Measurements from ENCODE around the gene SIGLEC11.
"Not testable (repeated sequence)": the region's sequence is repeated elsewhere in the genome, so short reads cannot be mapped to it uniquely, and the experiment has no call there.

Gene SIGLEC11

DNA sequence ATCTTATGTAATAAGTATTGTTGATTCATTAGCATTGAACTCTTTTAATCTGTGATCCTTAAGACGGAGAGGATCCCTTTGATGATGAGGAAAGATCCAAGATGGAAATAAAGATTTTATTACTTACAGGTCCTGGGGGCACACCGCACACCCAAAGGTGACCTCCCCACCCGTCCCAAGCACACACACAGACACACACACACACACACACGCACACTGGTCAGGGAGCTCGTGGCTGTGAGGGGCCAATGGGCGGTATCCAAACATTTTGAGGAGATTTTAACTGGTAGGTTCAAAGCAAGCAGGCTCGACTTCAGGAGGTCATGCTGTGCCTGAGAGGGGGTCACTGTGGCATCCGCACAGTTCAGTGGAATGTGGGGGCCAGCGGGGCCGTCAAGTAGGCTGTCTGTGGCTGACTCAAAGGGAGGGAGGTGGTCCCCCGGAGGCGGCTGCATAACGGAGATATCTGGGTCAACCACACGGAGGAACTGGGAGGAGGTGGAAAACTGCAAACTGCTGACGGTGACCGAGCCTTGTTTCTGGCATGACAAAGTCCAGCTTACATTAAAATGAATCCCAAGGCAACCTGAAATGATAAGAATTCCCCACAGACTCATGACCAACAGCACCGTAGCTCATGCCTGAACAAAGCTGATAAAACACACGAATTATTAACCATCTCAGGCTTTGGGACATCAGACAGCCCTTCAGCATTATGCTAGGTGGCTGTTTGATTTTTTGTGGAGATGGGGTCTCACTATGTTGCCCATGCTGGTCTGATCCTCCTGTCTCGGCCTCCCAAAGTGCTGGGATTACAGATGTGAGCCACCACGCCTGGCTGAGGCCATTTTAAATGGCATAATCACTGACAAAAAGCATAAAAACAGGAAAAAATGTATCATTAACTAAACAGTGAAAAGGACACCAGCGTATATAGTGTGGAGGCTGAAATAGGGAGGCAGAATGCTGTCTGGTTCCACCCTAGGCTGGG is 20.9 kb upstream of the SIGLEC11 start:
- DNase-seq (ENCODE audit: low spot score), result no peak

- no peak for DNase-seq (ENCODE audit: low spot score)
Observed at GRCh38 chr19:49978324-49978723, 17.4 kb upstream of the SIGLEC11 start.

GRCh38 chr19:49977881-49978280 is 16.9 kb upstream of the SIGLEC11 start:
- DNase-seq (ENCODE audit: low spot score), result no peak

DNA sequence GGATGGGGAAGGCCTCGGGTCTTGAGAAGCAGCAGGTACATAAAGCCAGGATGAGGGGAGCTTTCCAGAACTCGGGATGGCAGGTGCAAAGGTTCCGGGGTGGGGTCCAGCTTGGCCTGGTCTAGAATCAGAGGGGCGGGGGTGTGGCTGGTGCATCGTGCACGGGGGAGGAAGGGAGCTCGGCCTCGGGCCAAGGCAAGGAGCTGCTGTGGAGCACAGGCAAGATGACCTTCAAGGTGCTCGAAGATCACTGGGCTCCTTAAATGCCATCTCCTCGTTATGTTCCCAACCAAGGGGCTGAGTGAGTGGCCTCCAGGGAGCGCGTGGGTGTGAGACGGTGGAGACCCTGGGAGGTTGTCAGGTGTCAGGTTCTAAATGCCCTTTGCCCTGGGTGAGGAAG is 16.1 kb upstream of the SIGLEC11 start:
- DNase-seq (ENCODE audit: low spot score), result no peak

GRCh38 chr19:49976496-49976895 is 15.5 kb upstream of the SIGLEC11 start:
- DNase-seq (ENCODE audit: low spot score), result no peak

- no peak for DNase-seq (ENCODE audit: low spot score)
Observed at GRCh38 chr19:49975051-49975450, 14.1 kb upstream of the SIGLEC11 start.

GRCh38 chr19:49973987-49974386 is 13.0 kb upstream of the SIGLEC11 start:
- no peak for DNase-seq (ENCODE audit: low spot score)

GRCh38 chr19:49972841-49973240 is 11.9 kb upstream of the SIGLEC11 start:
- no peak for DNase-seq (ENCODE audit: low spot score)

- no peak for DNase-seq (ENCODE audit: low spot score)
Observed at GRCh38 chr19:49971991-49972411, 11.0 kb upstream of the SIGLEC11 start.

- not testable (repeated sequence) for DNase-seq (ENCODE audit: low spot score)
Observed at GRCh38 chr19:49969355-49969754, 8.4 kb upstream of the SIGLEC11 start.

GRCh38 chr19:49968279-49968922 is 7.4 kb upstream of the SIGLEC11 start:
- DNase-seq (ENCODE audit: low spot score), result no peak

DNA sequence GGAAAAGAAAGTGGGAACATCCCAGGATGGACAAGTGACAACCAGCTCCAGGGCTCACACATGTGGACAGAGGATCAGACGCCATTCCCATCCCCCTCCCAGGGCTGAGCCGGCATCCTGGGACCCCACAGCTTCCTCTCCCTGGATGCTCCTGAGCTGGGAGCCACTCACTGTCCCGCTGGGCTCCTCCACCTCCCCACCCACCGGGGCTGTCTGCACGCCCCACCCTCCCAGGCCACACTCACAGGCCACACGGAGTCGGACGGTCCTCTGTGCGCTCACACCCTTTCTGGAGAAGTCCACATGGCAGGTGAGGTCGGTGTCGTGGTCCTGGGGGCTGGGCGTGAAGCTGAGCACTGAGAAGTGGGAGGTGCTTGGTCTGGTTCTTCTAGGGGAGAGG is 1.1 kb downstream of the SIGLEC11 start:
- DNase-seq (ENCODE audit: low spot score), result not testable (repeated sequence)

- not testable (repeated sequence) for DNase-seq (ENCODE audit: low spot score)
Observed at GRCh38 chr19:49958596-49958995, 2.4 kb downstream of the SIGLEC11 start.

DNA sequence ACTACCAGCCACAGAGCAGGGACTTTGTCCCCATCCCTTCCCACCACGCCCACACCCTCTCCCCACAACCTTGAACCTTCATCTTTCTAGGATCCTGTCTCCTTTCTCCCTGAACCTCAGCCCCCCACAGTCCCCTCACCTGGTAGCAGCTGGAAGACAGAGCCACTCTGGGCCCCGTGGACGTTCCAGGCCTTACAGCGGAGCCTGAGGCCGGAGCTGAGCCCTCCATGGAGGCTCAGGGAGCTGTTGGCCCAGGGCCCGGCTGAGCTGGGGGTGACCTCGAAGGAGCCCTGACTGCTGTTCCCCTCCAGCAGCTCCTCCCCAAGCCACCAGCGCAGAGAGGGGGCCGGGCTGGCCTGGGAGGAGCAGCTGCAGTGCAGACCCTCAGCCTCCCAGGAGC is 2.8 kb downstream of the SIGLEC11 start:
- not testable (repeated sequence) for DNase-seq (ENCODE audit: low spot score)

DNA sequence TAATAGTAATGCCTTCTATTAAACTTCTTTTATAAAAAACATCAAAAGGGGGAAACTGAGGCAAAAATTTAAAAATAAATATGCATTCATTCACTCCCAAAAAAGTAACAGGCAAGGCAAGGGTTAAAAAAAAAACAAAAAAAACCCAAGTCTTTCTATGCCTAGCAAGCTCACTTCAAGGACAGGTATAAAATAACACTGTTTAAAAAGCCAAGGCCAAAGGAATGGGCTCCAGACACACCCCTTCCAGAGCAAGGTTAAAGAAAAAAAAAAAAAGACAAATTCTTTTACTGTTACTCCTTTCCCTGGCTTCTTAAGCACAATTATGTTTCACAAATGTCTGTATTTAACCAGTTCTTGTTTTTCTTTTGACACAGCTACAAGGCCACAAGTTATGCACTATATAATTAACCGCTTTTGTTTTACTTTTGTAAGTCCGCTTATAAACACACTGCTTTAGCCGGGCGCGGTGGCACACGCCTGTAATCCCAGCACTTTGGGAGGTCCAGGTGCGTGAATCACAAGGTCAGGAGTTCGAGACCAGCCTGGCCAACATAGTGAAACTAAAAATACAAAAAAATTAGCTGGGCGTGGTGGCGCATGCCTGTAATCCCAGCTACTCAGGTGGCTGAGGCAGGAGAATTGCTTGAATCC is 3.6 kb downstream of the SIGLEC11 start:
- no peak for DNase-seq (ENCODE audit: low spot score)

GRCh38 chr19:49956115-49956495 is 4.9 kb downstream of the SIGLEC11 start:
- no peak for DNase-seq (ENCODE audit: low spot score)

- no peak for DNase-seq (ENCODE audit: low spot score)
Observed at GRCh38 chr19:49954933-49955332, 6.0 kb downstream of the SIGLEC11 start.

- DNase-seq (ENCODE audit: low spot score), result no peak
Observed at GRCh38 chr19:49954092-49954829, 6.7 kb downstream of the SIGLEC11 start.

GRCh38 chr19:49953416-49953815 is 7.6 kb downstream of the SIGLEC11 start:
- DNase-seq (ENCODE audit: low spot score), result no peak

- DNase-seq (ENCODE audit: low spot score), result no peak
Observed at GRCh38 chr19:49952906-49953305, 8.1 kb downstream of the SIGLEC11 start.

GRCh38 chr19:49952479-49952836 is 8.5 kb downstream of the SIGLEC11 start:
- DNase-seq (ENCODE audit: low spot score), result no peak
